Heart left ventricle (tissue), 16 donors: ENCODE results near the gene CHAF1B. TPM values are rescaled to one million over a fixed set of nuclear protein-coding genes. Genes with fewer than 3 reads are reported as not detected.

Experiments
- ATAC-seq, 4 donors: fragments of 200-7000 bp; cut with Tn5 transposase; one replicate each; pipeline ENCODE4 v1.9.1; 2020 to 2022; ENCODE audit warnings: moderate library complexity in 4 of 4, mild to moderate bottlenecking in 3 of 4, moderate number of reproducible peaks in 1 of 4
- DNase-seq, 5 donors: peaks; one replicate each; pipeline ENCODE4 v3.0.0-alpha.2; 2020
- H3K27ac ChIP-seq, 12 donors: fragments of 200-600 bp; sonication (generic) in 4 of 12; one replicate each; pipeline versions ENCODE4 v1.5.0 to v1.8.0; 2016 to 2022; ENCODE audit warnings: mild to moderate bottlenecking in 2 of 12
- H3K27me3 ChIP-seq, 9 donors: fragments of 200-600 bp; sonication (generic) in 2 of 9; one replicate each; pipeline versions ENCODE4 v1.5.1 to v1.8.0; 2016 to 2022; ENCODE audit warnings: mild to moderate bottlenecking in 3 of 9
- H3K36me3 ChIP-seq, 9 donors: fragments of 200-600 bp; sonication (generic) in 2 of 9; one replicate each; pipeline versions ENCODE4 v1.5.0 to v1.8.0; 2018 to 2022; ENCODE audit warnings: mild to moderate bottlenecking in 2 of 9
- H3K4me1 ChIP-seq, 12 donors: fragments of 200-600 bp; sonication (generic) in 4 of 12; one replicate each; pipeline versions ENCODE4 v1.5.0 to v1.8.0; 2016 to 2022; ENCODE audit warnings: mild to moderate bottlenecking in 3 of 12
- H3K4me3 ChIP-seq, 12 donors: fragments of 200-600 bp; sonication (generic) in 4 of 12; one replicate each; pipeline versions ENCODE4 v1.5.0 to v1.8.0; 2017 to 2022; ENCODE audit warnings: mild to moderate bottlenecking in 9 of 12, moderate library complexity in 4 of 12
- H3K9me3 ChIP-seq, 12 donors: fragments of 200-600 bp; sonication (generic) in 4 of 12; one replicate each; pipeline versions ENCODE4 v1.5.0 to v1.8.0; 2016 to 2022; ENCODE audit warnings: mild to moderate bottlenecking in 1 of 12
- CTCF ChIP-seq, 12 donors: fragments of 200-600 bp; sonication (generic) in 4 of 12; IDR thresholded peaks; one replicate each; pipeline versions ENCODE4 v1.5.0 to v1.8.0; 2018 to 2022; ENCODE audit warnings: antibody characterized with exemption in 12 of 12, mild to moderate bottlenecking in 5 of 12
- POLR2A ChIP-seq, 2 donors: fragments of 450-650 bp; IDR thresholded peaks; one replicate each; pipeline ENCODE4 v1.6.1; 2017; ENCODE audit warnings: antibody characterized with exemption in 2 of 2, mild to moderate bottlenecking in 2 of 2, moderate library complexity in 2 of 2
- WGBS, 4 donors: extraction: QIAGEN DNeasy Blood & Tissue Kit in 2 of 4; methylation state at CpG; one replicate each; pipeline versions ENCODE4 v1.1.5 to v1.1.7; 2013 to 2018; 5-methylcytosine and 5-hydroxymethylcytosine counted together
- intact Hi-C, 10 donors: fragments of 100-400 bp; cut with DNase I; formaldehyde crosslinking; loops; one replicate each; pipeline versions ENCODE4 v1.11.1 to v1.14.2; 2022
- polyA plus RNA-seq, 2 donors: library from polyadenylated mRNA; stranded (reverse); fragments of 200-250 nt; gene quantifications; one replicate each; pipeline ENCODE4 v1.2.3, GENCODE V29; 2013
- total RNA-seq, 9 donors: library from RNA; depleted of rRNA in 2 of 9; stranded (reverse); fragments of >200 nt in 2 of 9; fragmentation: NEBNext Ultra II Directional in 3 of 9; extraction: Animal tissue kit (Norgen Biotek cat#: 25700) in 3 of 9; gene quantifications; one replicate each; pipeline versions ENCODE4 v1.1.0 to v1.2.4, GENCODE V29; 2016 to 2023
- donor health status: ischemic (EF 13 %, LVEDD 7.1; RV severe dilation, severe dysfunction).
- donor health status: healthy with polysubstance abuse.
- donor health status: DM: no; HTN: yes; CAD: no.
- donor health status: DM: no; HTN: no; CAD: no.
- donor health status: ischemic (EF 25% LVEDD 6.9; RV normal size, moderate dysfunction).
- donor health status: ischemic (EF 25% LVEDD 5.7; RV mildly dilated, moderate dysfunction).
- donor health status: healthy.
- donor health status: DM: yes; HTN: yes; CAD: no.
- donor health status: ischemic (EF 35%, LVEDD 5.7; RV mildly dilated, moderate dysfunction).
- donor health status: nonischemic (EF 11% LVEDD 7.7; RV severe dilation, severe dysfunction).
- donor health status: DM: yes; HTN: yes; CAD: no.
- donor health status: PGD.
- donor health status: ischemic (EF 29% LVEDD 5.4; RV normal size, mild dysfunction).
- donor health status: nonischemic (EF 23%, LVEDD 6.1; RV moderate dilation, normal function).

CHAF1B gene
- total and polyA plus RNA-seq, 11 donors: 0.12 to 1.9 (median 0.54) TPM

- no peak for DNase-seq
- Histone ChIP-seq H3K4me3 (no peak overlapping the region), H3K27ac (no peak overlapping the region), H3K27me3 (no peaks in the 10 kb centered on the region), H3K4me1 (peaks cover 0 to 2% (median 0%) of the 10 kb centered on the region in 12 donors), H3K9me3 (no peaks in the 10 kb centered on the region), H3K36me3 (peaks cover 3 to 100% (median 100%) of the 10 kb centered on the region in 9 donors)
- WGBS, 4 donors: 78 to 94% (median 85%) methylated on average over 1 of the region's 1 CpG
- TF ChIP-seq CTCF (IDR thresholded peaks at IDR 0.05) (no peak), POLR2A (IDR thresholded peaks at IDR 0.05) (no peak)
- intact Hi-C loops: no loop called here
- ATAC-seq: no peak
Measured at GRCh38 chr21:36344931-36345330, 40.3 kb upstream of the CHAF1B start.

- no peak overlapping the region for H3K4me3 ChIP-seq
- no peak for TF ChIP-seq CTCF (IDR thresholded peaks at IDR 0.05)
- TF ChIP-seq POLR2A (IDR thresholded peaks at IDR 0.05): no peak
- H3K4me1 ChIP-seq: peaks cover 0 to 5% (median 0%) of the 10 kb centered on the region in 12 donors
- intact Hi-C loops: no loop called here
- WGBS, 4 donors: 85 to 90% (median 87%) methylated on average over 3 of the region's 3 CpGs
- H3K27ac ChIP-seq: no peak overlapping the region
- H3K9me3 ChIP-seq: no peaks in the 10 kb centered on the region
- ATAC-seq (no peak), DNase-seq (no peak)
- H3K36me3 ChIP-seq: peaks cover 0 to 100% (median 97%) of the 10 kb centered on the region in 9 donors
- no peaks in the 10 kb centered on the region for H3K27me3 ChIP-seq
Measured at GRCh38 chr21:36347278-36347961, 37.8 kb upstream of the CHAF1B start.

- intact Hi-C loops: no loop called here
- ATAC-seq: no peak
- no peak overlapping the region for H3K27ac ChIP-seq
Measured at GRCh38 chr21:36347962-36348328, 37.2 kb upstream of the CHAF1B start.

GRCh38 chr21:36349315-36349714, 35.9 kb upstream of the CHAF1B start:
- Histone ChIP-seq H3K27me3 (no peaks in the 10 kb centered on the region), H3K27ac (no peak overlapping the region), H3K9me3 (no peaks in the 10 kb centered on the region), H3K4me3 (no peak overlapping the region), H3K36me3 (peaks cover 0 to 100% (median 87%) of the 10 kb centered on the region in 9 donors), H3K4me1 (peaks cover 0 to 5% (median 0%) of the 10 kb centered on the region in 12 donors)
- ATAC-seq (no peak), DNase-seq (no peak)
- TF ChIP-seq POLR2A (IDR thresholded peaks at IDR 0.05): no peak
- no peak for TF ChIP-seq CTCF (IDR thresholded peaks at IDR 0.05)
- 97 to 98% (median 98%) methylated on average over 2 of the region's 2 CpGs for WGBS, 4 donors
- intact Hi-C loops: no loop called here

More at GRCh38 chr21:36347962-36348328, 37.2 kb upstream of the CHAF1B start:
- 91 to 94% (median 93%) methylated on average over 2 of the region's 2 CpGs for WGBS, 4 donors
- Histone ChIP-seq H3K4me1 (peaks cover 0 to 5% (median 0%) of the 10 kb centered on the region in 12 donors), H3K9me3 (no peaks in the 10 kb centered on the region), H3K27me3 (no peaks in the 10 kb centered on the region), H3K36me3 (peaks cover 0 to 100% (median 94%) of the 10 kb centered on the region in 9 donors), H3K4me3 (no peak overlapping the region)
- no peak for DNase-seq
- no peak for TF ChIP-seq POLR2A (IDR thresholded peaks at IDR 0.05)
- no peak for TF ChIP-seq CTCF (IDR thresholded peaks at IDR 0.05)
